ENCODE measurements around the gene HP1BP3. TPM values are rescaled to one million over a fixed set of nuclear protein-coding genes. Genes with fewer than 3 reads are reported as not detected.
A peak's percentile ranks its signal among the peaks of the same experiment; 100 is the strongest.

HP1BP3 gene
- total RNA-seq, 1 donor from 2014 or later = 228 TPM

DNA sequence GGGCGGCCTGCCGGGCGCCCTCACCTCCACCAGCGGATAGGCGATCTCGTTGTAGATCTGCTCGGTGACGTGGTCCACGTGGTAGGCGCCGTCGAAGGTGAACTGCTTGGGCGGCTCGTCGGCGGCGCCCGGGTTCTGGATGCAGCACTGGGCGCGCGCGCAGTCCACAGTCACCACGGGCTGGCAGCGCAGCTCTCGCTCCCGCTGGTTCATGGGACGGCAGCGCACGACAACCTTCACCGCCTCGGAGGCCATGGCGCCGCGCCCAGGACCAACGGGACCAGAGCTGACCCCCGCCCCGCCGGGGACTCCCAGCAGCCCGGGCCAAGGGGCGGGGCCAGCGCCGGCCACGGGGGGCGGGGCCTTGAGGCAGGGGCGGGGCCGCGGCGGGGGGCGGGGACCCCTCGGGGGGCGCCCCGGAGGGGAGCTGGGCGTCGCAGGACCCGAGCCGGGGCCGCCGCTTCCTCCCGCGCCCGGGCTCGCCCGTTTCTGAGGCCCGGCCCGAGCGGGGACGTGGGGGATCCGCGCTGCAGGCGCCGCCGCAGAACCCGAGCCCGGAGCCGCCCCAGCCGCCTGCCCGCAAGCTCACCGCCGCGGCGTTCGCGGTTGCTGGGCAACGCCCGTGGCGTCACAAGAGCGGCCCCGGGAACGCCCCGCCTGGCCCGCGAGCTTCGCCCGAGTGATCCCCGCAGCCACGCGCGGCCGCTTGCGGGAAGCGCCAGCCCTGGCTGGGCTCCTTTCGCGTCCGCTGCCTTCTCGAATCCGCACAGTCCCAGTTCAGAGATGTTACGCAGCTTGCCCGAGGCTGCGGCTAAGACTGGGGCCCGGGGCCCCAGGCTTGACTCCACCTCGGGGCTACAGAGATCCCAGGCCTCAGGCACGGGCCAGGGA lies 69.4 kb downstream of the HP1BP3 start, which contains the start of gene KIF17:
Gene KIF17, minus strand, starts transcription at position 556 of the 891 bp plus-strand sequence. Its CDS starts 301 bp downstream, at position 255.
- no peak for DNase-seq (ENCODE audit: extremely low spot score, unreplicated experiment)
- Mint-ChIP-seq H3K36me3 (ENCODE audit: unreplicated experiment) (no peaks in the 10 kb centered on the region), H3K27ac (ENCODE audit: unreplicated experiment) (no peak within 1 kb of the TSS), H3K4me3 (ENCODE audit: unreplicated experiment) (peak within 1 kb of the TSS; percentile 71), H3K4me1 (ENCODE audit: unreplicated experiment) (peaks cover 3% of the 10 kb centered on the region), H3K27me3 (ENCODE audit: unreplicated experiment) (peaks cover 4% of the 10 kb centered on the region), H3K9me3 (ENCODE audit: unreplicated experiment) (no peaks in the 10 kb centered on the region)
- TF ChIP-seq, protein P1, sequence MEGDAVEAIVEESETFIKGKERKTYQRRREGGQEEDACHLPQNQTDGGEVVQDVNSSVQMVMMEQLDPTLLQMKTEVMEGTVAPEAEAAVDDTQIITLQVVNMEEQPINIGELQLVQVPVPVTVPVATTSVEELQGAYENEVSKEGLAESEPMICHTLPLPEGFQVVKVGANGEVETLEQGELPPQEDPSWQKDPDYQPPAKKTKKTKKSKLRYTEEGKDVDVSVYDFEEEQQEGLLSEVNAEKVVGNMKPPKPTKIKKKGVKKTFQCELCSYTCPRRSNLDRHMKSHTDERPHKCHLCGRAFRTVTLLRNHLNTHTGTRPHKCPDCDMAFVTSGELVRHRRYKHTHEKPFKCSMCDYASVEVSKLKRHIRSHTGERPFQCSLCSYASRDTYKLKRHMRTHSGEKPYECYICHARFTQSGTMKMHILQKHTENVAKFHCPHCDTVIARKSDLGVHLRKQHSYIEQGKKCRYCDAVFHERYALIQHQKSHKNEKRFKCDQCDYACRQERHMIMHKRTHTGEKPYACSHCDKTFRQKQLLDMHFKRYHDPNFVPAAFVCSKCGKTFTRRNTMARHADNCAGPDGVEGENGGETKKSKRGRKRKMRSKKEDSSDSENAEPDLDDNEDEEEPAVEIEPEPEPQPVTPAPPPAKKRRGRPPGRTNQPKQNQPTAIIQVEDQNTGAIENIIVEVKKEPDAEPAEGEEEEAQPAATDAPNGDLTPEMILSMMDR (IDR thresholded peaks at IDR 0.05) = no peak

DNA sequence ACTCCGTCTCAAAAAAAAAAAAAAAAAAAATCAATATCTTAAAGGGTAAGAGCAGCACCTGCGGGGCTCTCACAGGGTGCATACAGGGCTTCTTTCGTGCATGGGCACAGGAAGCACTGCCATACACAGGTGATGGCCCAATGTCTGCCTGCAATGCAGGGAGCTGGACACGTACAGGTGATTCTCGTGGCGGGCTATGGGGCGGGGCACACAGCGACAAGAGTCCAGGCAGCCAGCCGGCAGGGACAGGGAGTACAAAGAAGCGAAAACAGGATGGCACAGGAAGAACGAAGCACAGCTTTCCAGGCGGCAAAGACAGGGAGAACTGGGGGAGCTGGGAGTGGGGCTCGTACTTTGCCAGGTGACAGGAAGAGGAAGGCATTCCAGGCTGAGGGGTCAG lies 70.9 kb downstream of the HP1BP3 start:
- peaks cover 3% of the 10 kb centered on the region for H3K4me1 Mint-ChIP-seq (ENCODE audit: unreplicated experiment)
- H3K4me3 Mint-ChIP-seq (ENCODE audit: unreplicated experiment) = peak overlapping the region; percentile 63
- TF ChIP-seq, protein P1 (IDR thresholded peaks at IDR 0.05) = no peak
- no peaks in the 10 kb centered on the region for H3K36me3 Mint-ChIP-seq (ENCODE audit: unreplicated experiment)
- H3K27me3 Mint-ChIP-seq (ENCODE audit: unreplicated experiment) = peaks cover 4% of the 10 kb centered on the region
- no peak overlapping the region for H3K27ac Mint-ChIP-seq (ENCODE audit: unreplicated experiment)
- no peak for DNase-seq (ENCODE audit: extremely low spot score, unreplicated experiment)
- no peaks in the 10 kb centered on the region for H3K9me3 Mint-ChIP-seq (ENCODE audit: unreplicated experiment)

DNA sequence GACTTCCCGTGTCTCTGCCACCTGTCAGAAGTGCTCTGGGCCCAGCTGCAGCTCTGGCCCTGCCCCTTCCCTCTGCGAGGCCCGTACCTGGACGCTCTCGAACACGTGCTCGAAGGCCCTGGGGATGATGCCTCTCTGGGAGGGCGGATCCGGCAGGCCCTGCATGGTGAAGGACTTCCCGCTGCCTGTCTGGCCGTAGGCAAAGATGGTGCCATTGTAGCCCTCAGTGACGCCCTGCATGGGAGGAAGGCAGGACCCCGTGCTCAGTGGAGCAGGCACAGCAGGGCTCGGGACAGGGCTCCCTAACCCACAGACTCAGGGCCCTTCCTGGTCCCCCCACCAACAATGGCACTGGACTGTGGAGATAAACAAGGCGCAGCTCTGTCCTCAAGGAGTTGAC lies 71.7 kb downstream of the HP1BP3 start:
- Mint-ChIP-seq H3K27ac (ENCODE audit: unreplicated experiment) (no peak overlapping the region), H3K36me3 (ENCODE audit: unreplicated experiment) (no peaks in the 10 kb centered on the region), H3K4me3 (ENCODE audit: unreplicated experiment) (no peak overlapping the region), H3K27me3 (ENCODE audit: unreplicated experiment) (peaks cover 6% of the 10 kb centered on the region), H3K9me3 (ENCODE audit: unreplicated experiment) (no peaks in the 10 kb centered on the region), H3K4me1 (ENCODE audit: unreplicated experiment) (peaks cover 3% of the 10 kb centered on the region)
- TF ChIP-seq, protein P1 (IDR thresholded peaks at IDR 0.05) = no peak
- no peak for DNase-seq (ENCODE audit: extremely low spot score, unreplicated experiment)

DNA sequence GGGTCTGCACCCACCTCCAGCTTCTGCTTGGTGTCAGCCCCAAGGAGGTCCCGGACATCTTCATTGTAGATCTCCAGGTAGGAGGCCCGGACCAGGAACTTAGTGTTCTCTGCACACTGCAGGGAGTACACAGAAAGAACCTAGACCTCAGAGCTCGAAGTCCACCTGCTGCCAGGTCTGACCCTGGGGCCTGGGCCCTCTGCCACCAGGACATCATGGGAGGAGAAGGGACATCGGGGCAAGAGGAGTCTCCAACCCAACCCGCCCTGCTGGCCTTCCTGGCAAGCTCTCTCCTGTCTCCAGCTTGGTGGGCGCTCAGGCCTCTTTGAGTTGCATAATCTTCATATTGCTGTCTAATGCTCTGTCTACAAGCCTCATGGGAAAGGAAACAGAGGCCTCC lies 73.7 kb downstream of the HP1BP3 start:
- Mint-ChIP-seq H3K9me3 (ENCODE audit: unreplicated experiment) (no peaks in the 10 kb centered on the region), H3K27me3 (ENCODE audit: unreplicated experiment) (peaks cover 2% of the 10 kb centered on the region), H3K4me1 (ENCODE audit: unreplicated experiment) (peaks cover 3% of the 10 kb centered on the region), H3K36me3 (ENCODE audit: unreplicated experiment) (no peaks in the 10 kb centered on the region), H3K4me3 (ENCODE audit: unreplicated experiment) (no peak overlapping the region), H3K27ac (ENCODE audit: unreplicated experiment) (no peak overlapping the region)
- no peak for DNase-seq (ENCODE audit: extremely low spot score, unreplicated experiment)
- TF ChIP-seq, protein P1 (IDR thresholded peaks at IDR 0.05) = no peak

DNA sequence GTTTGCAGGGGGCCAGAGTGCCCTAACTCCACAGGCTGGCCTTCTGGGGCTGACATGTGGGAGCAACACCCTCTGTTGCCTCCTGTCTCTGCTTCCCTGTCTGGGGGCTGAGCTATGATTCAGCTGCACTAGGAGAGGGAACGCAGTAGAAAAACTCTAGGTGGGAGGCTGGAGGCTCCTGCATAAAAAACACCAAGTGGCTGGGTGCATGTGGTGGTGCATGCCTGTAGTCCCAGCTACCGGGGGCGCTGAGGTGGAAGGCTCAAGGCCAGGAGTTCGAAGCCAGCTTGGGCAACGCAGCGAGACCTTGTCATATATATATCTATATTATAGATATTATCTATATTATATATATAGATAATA lies 74.9 kb downstream of the HP1BP3 start:
- Mint-ChIP-seq H3K9me3 (ENCODE audit: unreplicated experiment) (no peaks in the 10 kb centered on the region), H3K4me1 (ENCODE audit: unreplicated experiment) (peaks cover 1% of the 10 kb centered on the region), H3K27ac (ENCODE audit: unreplicated experiment) (no peak overlapping the region), H3K4me3 (ENCODE audit: unreplicated experiment) (no peak overlapping the region), H3K27me3 (ENCODE audit: unreplicated experiment) (peaks cover 2% of the 10 kb centered on the region), H3K36me3 (ENCODE audit: unreplicated experiment) (peaks cover under 1% of the 10 kb centered on the region)
- no peak for DNase-seq (ENCODE audit: extremely low spot score, unreplicated experiment)
- TF ChIP-seq, protein P1 (IDR thresholded peaks at IDR 0.05) = no peak
